K562 (cell line): ENCODE measurements around the gene DDOST. TPM values are rescaled to one million over a fixed set of nuclear protein-coding genes. Genes with fewer than 3 reads are reported as not detected.
"Not testable (repeated sequence)": the region's sequence is repeated elsewhere in the genome, so short reads cannot be mapped to it uniquely, and the experiment has no call there.

Experiments
- ATAC-seq: fragments of 200-7000 bp; cut with Tn5 transposase; 3 replicates; pipeline ENCODE4 v1.9.1; 2020; ENCODE audit warnings: moderate library complexity
- BruUV-seq: library from RNA; stranded (reverse); fragments of 400-500 nt; replicated peaks from 2 replicates; lab custom pipeline; 2021; lab: Mats Ljungman, UMichigan
- CTCF ChIA-PET: fragments of 300-600 bp; formaldehyde crosslinking; extraction: SDS; loops from one replicate; lab custom pipeline; 2021; ENCODE audit warnings: low intra/inter-chr PET ratio; lab: Yijun Ruan, JAX
- POLR2A ChIA-PET: fragments of 300-600, 350-650 bp; sonication (Branson Sonifier 250); formaldehyde crosslinking; extraction: SDS; loops from one replicate; lab custom pipeline; 2021; ENCODE audit warnings: antibody characterized with exemption, inconsistent platforms; lab: Yijun Ruan, JAX
- DNase-seq, 4 experiments: peaks; one replicate each; pipeline versions ENCODE4 v3.0.0 to v3.0.0-alpha.2; 2011 to 2018; ENCODE audit warnings: low spot score in 3 of 4, mixed read lengths in 3 of 4; ENCODE audit errors: extremely low read depth in 1 of 4
- FAIRE-seq: peaks from 2 replicates; lab custom pipeline; 2011; peaks lifted over from hg19 to GRCh38; lab: Jason Lieb, UNC
- H2AFZ ChIP-seq: 2 replicates; pipeline ENCODE4 v1.6.0; 2011; ENCODE audit warnings: low read depth, low read length, control low read depth, inconsistent platforms
- H3K27ac ChIP-seq: fragments of 200-600 bp; 3 replicates; pipeline ENCODE4 v1.8.0; 2011; ENCODE audit warnings: low read depth, mild to moderate bottlenecking, control low read depth, inconsistent platforms, low read length, moderate library complexity, mixed read lengths; ENCODE audit errors: extremely low read depth
- H3K27me3 ChIP-seq, 2 experiments: fragments of 300-600 bp in 1 of 2; 2 replicates in 1 of 2; 3 replicates in 1 of 2; pipeline versions ENCODE4 v1.6.0 to v1.8.0; 2011; ENCODE audit warnings: inconsistent platforms in 2 of 2, low read length in 2 of 2, mild to moderate bottlenecking in 1 of 2, mixed read lengths in 1 of 2, moderate library complexity in 1 of 2; ENCODE audit not compliant: control insufficient read depth in 2 of 2, insufficient read depth in 2 of 2
- H3K36me3 ChIP-seq: fragments of 300-600 bp; 3 replicates; pipeline ENCODE4 v1.8.0; 2011; ENCODE audit warnings: mild to moderate bottlenecking, low read length, inconsistent platforms; ENCODE audit not compliant: control insufficient read depth, insufficient read depth
- H3K4me1 ChIP-seq, 2 experiments: fragments of 200-600 bp in 1 of 2; replicated peaks in 1 of 2; 2 replicates in 1 of 2; 3 replicates in 1 of 2; pipeline versions ENCODE4 v1.5.1 to v1.8.0; 2011; ENCODE audit warnings: inconsistent platforms in 2 of 2, low read length in 2 of 2, mild to moderate bottlenecking in 1 of 2, mixed read lengths in 1 of 2, moderate library complexity in 1 of 2; ENCODE audit not compliant: control insufficient read depth in 2 of 2, insufficient read depth in 2 of 2
- H3K4me2 ChIP-seq: 2 replicates; pipeline ENCODE4 v1.6.1; 2011; ENCODE audit warnings: low read length, control low read depth, inconsistent platforms, mixed read lengths; ENCODE audit not compliant: insufficient read depth
- H3K4me3 ChIP-seq: fragments of 200-600 bp; sonication (generic), shearing (Covaris generic); 2 replicates; pipeline ENCODE4 v1.5.1; 2016; ENCODE audit warnings: control low read depth, inconsistent platforms
- H3K79me2 ChIP-seq: fragments of 200-600 bp; 3 replicates; pipeline ENCODE4 v1.8.0; 2011; ENCODE audit warnings: low read length, inconsistent platforms; ENCODE audit not compliant: control insufficient read depth, insufficient read depth
- H3K9ac ChIP-seq, 2 experiments: 2 replicates each; pipeline versions ENCODE4 v1.6.0 to v1.6.1; 2011; ENCODE audit warnings: low read depth in 2 of 2, low read length in 2 of 2, control low read depth in 1 of 2, inconsistent platforms in 1 of 2, mild to moderate bottlenecking in 1 of 2, mixed read lengths in 1 of 2; ENCODE audit not compliant: insufficient read depth in 1 of 2
- H3K9me1 ChIP-seq: one replicate; pipeline ENCODE4 v1.6.0; 2011; ENCODE audit warnings: inconsistent platforms, mild to moderate bottlenecking, low read length, moderate library complexity; ENCODE audit not compliant: control insufficient read depth, insufficient read depth
- H3K9me3 ChIP-seq: replicated peaks from 2 replicates; pipeline ENCODE4 v1.5.1; 2011; ENCODE audit warnings: low read depth, low read length, inconsistent platforms; ENCODE audit not compliant: control insufficient read depth, insufficient read depth
- H4K20me1 ChIP-seq: replicated peaks from 2 replicates; pipeline ENCODE4 v1.6.1; 2011; ENCODE audit warnings: low read length, inconsistent platforms, mixed read lengths; ENCODE audit not compliant: control insufficient read depth, insufficient read depth
- ADNP ChIP-seq: fragments of 200-800 bp; sonication (Bioruptor generic); IDR thresholded peaks from 2 replicates; pipeline ENCODE4 v1.6.1; 2016; ENCODE audit warnings: missing genetic modification characterization, missing compliant biosample characterization
- BCL6 ChIP-seq: fragments of 250-450 bp; sonication (Bioruptor Pico); IDR thresholded peaks from 2 replicates; pipeline ENCODE4 v1.4.0; 2020
- CBX1 ChIP-seq: sonication (generic); IDR thresholded peaks from 2 replicates; pipeline ENCODE4 v1.6.1; 2016; ENCODE audit warnings: antibody characterized with exemption, low read depth, mild to moderate bottlenecking
- FOXK1 ChIP-seq: sonication (generic); formaldehyde crosslinking; IDR thresholded peaks from 2 replicates; pipeline ENCODE4 v1.8.0; 2022; ENCODE audit warnings: missing genetic modification reagents, mild to moderate bottlenecking, borderline replicate concordance
- KDM1A ChIP-seq, 2 experiments: fragments of 450-650 bp; IDR thresholded peaks; 2 replicates each; pipeline ENCODE4 v1.6.1; 2016; ENCODE audit warnings: mild to moderate bottlenecking in 2 of 2
- PKNOX1 ChIP-seq: fragments of 450-650 bp; IDR thresholded peaks from 2 replicates; pipeline ENCODE4 v1.6.1; 2016
- POLR2AphosphoS2 ChIP-seq: IDR thresholded peaks from 2 replicates; pipeline ENCODE4 v1.6.1; 2012; ENCODE audit warnings: low read length, improper control_type of control experiment
- POLR2G ChIP-seq: fragments of 200-400 bp; formaldehyde crosslinking; IDR thresholded peaks from 2 replicates; pipeline ENCODE4 v1.6.1; 2017; ENCODE audit warnings: low read depth, mild to moderate bottlenecking, antibody characterized with exemption, low read length, moderate library complexity
- RB1 ChIP-seq: fragments of 450-650 bp; IDR thresholded peaks from 2 replicates; pipeline ENCODE4 v1.6.1; 2017; ENCODE audit warnings: low read depth, mild to moderate bottlenecking
- THRAP3 ChIP-seq: fragments of 450-650 bp; IDR thresholded peaks from 2 replicates; pipeline ENCODE4 v1.6.1; 2016; ENCODE audit warnings: mild to moderate bottlenecking, inconsistent platforms, borderline replicate concordance
- ZNF121 ChIP-seq: sonication (generic); formaldehyde crosslinking; conservative IDR thresholded peaks from 2 replicates; pipeline ENCODE4 v1.8.0; 2022; ENCODE audit warnings: missing genetic modification reagents
- WGBS: fragments of 100-300 bp; shearing (Covaris generic); methylation state at CpG from one replicate; pipeline ENCODE4 v1.1.6; 2016; ENCODE audit warnings: low coverage, mixed read lengths; ENCODE audit not compliant: insufficient coverage; ENCODE audit errors: missing lambda C conversion rate; 5-methylcytosine and 5-hydroxymethylcytosine counted together
- in situ Hi-C: fragments of 300-500 bp; cut with MboI; formaldehyde crosslinking; loops from 4 replicates; pipeline ENCODE4 v1.15.0; 2018; ENCODE audit warnings: inconsistent platforms, mixed read lengths
- intact Hi-C: fragments of 100-400 bp; cut with micrococcal nuclease; formaldehyde crosslinking; loops from 2 replicates; pipeline ENCODE4 v1.14.2; 2022
- polyA plus RNA-seq, 8 experiments: library from polyadenylated mRNA; depleted of rRNA in 4 of 8; stranded (reverse) in 5 of 8; unstranded in 3 of 8; fragments of >200 nt; fragmentation: Nextera tagmentation in 2 of 8; fragmentation: Illumina TruSeq in 1 of 8; extraction: Ambion mirVana in 2 of 8; extraction: Trizol in 1 of 8; gene quantifications; 2 replicates each; pipeline versions ENCODE4 v1.2.1 to v1.2.3, GENCODE V29; 2011 to 2014; ENCODE audit warnings: inconsistent platforms in 1 of 8, missing spikeins in 1 of 8
- total RNA-seq, 7 experiments: library from RNA; depleted of rRNA in 6 of 7; stranded (reverse); fragments of >200 nt in 6 of 7; fragmentation: Illumina TruSeq in 2 of 7; extraction: Trizol in 2 of 7; gene quantifications; 2 replicates each; pipeline versions ENCODE4 v1.2.1 to v1.2.3, GENCODE V29; 2011 to 2021; ENCODE audit warnings: low replicate concordance in 1 of 7
- TF ChIP-seq, protein P1 (sequence below): fragments of 450-650 bp; formaldehyde crosslinking; IDR thresholded peaks from 2 replicates; pipeline ENCODE4 v1.4.0; 2020; ENCODE audit warnings: mild to moderate bottlenecking, moderate library complexity
- TF ChIP-seq, protein P2 (sequence below): sonication (generic); formaldehyde crosslinking; IDR thresholded peaks from 2 replicates; pipeline ENCODE4 v1.8.1; 2022; ENCODE audit warnings: missing genetic modification reagents

Gene DDOST
- total and polyA plus RNA-seq, 9 of the 15 experiments (the other 6 are each of a cell fraction or from before 2014, with no cell fraction given) = 173 to 306 (median 222) TPM

- intact Hi-C loops, H4K20me1 ChIP-seq, H3K79me2 ChIP-seq, H3K4me3 ChIP-seq, H3K9me1 ChIP-seq, H3K4me1 ChIP-seq, H3K27ac ChIP-seq, H3K9ac ChIP-seq, DNase-seq, in situ Hi-C loops, H3K9me3 ChIP-seq, H2AFZ ChIP-seq, ATAC-seq, H3K36me3 ChIP-seq, CTCF ChIA-PET, FAIRE-seq, BruUV-seq, H3K4me2 ChIP-seq: not testable (repeated sequence)
- 16% methylated on average over 11 of the region's 11 CpGs for WGBS
- POLR2A ChIA-PET = interaction anchor here (0.5 to 0.7 kb wide), 3 partner anchors 12 to 532 kb away, joined by 3 to 5 read pairs (median 4); partner anchors contain the start of gene HP1BP3
- TF ChIP-seq ZNF121 (CRISPR knock-in tag) = peak; percentile 57; the same call in 1 of the 2 replicates
- H3K27me3 ChIP-seq = peaks cover 16 to 23% of the 10 kb centered on the region in 2 experiments
Measured at GRCh38 chr1:20673626-20674025, 12.5 kb upstream of the DDOST start.

GRCh38 chr1:20672265-20672632, 11.1 kb upstream of the DDOST start:
- Histone ChIP-seq H3K36me3 (no peaks in the 10 kb centered on the region), H3K79me2 (no peaks in the 10 kb centered on the region), H3K27me3 (peaks cover 14 to 20% of the 10 kb centered on the region in 2 experiments), H2AFZ (no peak overlapping the region), H3K4me2 (no peak overlapping the region), H4K20me1 (no peaks in the 10 kb centered on the region), H3K27ac (no peak overlapping the region), H3K4me3 (no peak overlapping the region), H3K9me3 (no peaks in the 10 kb centered on the region), H3K9ac (no peak overlapping the region), H3K9me1 (no peaks in the 10 kb centered on the region), H3K4me1 (no peaks in the 10 kb centered on the region)
- in situ Hi-C loops = no loop called here
- POLR2A ChIA-PET = interaction anchor here (1.1 kb wide), 1 partner anchor 11 kb away, joined by 4 read pairs; the partner anchor contains the start of gene DDOST
- no TSS peak for BruUV-seq
- WGBS = 13% methylated on average over 4 of the region's 4 CpGs
- CTCF ChIA-PET = no interaction called here
- FAIRE-seq (no peak), DNase-seq (no peak), ATAC-seq (no peak; the same call in 2 of the 3 replicates)
- intact Hi-C loops = no loop called here
- TF ChIP-seq BCL6 (CRISPR knock-in tag) = no peak
- 0 out of 4 replicates have a peak, but pooled peaks of 1 of the 2 experiments have one; percentile 10 for TF ChIP-seq KDM1A (IDR thresholded peaks at IDR 0.05)
- TF ChIP-seq, protein P1, sequence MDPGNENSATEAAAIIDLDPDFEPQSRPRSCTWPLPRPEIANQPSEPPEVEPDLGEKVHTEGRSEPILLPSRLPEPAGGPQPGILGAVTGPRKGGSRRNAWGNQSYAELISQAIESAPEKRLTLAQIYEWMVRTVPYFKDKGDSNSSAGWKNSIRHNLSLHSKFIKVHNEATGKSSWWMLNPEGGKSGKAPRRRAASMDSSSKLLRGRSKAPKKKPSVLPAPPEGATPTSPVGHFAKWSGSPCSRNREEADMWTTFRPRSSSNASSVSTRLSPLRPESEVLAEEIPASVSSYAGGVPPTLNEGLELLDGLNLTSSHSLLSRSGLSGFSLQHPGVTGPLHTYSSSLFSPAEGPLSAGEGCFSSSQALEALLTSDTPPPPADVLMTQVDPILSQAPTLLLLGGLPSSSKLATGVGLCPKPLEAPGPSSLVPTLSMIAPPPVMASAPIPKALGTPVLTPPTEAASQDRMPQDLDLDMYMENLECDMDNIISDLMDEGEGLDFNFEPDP (CRISPR knock-in tag) = no peak
- TF ChIP-seq, protein P2, sequence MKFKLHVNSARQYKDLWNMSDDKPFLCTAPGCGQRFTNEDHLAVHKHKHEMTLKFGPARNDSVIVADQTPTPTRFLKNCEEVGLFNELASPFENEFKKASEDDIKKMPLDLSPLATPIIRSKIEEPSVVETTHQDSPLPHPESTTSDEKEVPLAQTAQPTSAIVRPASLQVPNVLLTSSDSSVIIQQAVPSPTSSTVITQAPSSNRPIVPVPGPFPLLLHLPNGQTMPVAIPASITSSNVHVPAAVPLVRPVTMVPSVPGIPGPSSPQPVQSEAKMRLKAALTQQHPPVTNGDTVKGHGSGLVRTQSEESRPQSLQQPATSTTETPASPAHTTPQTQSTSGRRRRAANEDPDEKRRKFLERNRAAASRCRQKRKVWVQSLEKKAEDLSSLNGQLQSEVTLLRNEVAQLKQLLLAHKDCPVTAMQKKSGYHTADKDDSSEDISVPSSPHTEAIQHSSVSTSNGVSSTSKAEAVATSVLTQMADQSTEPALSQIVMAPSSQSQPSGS (CRISPR knock-in tag) = no peak
- TF ChIP-seq PKNOX1 = peak; percentile 53; the same call in 1 of the 2 replicates
- TF ChIP-seq POLR2G = no peak
- no peak for TF ChIP-seq POLR2AphosphoS2
- TF ChIP-seq THRAP3 = no peak
- TF ChIP-seq CBX1 = no peak
- TF ChIP-seq ADNP (tag) = no peak
- no peak for TF ChIP-seq FOXK1
- TF ChIP-seq RB1 = no peak
